GM10248 (cell line): ENCODE data around the gene CELA2A.
"Not testable (repeated sequence)": the region's sequence is repeated elsewhere in the genome, so short reads cannot be mapped to it uniquely, and the experiment has no call there.

ENCODE experiments used
- CTCF ChIA-PET: fragments of 300-600 bp; sonication (Branson Sonifier 250); formaldehyde crosslinking; extraction: SDS; loops from one replicate; lab custom pipeline; 2021; ENCODE audit warnings: antibody characterized with exemption; lab: Yijun Ruan, JAX
- POLR2A ChIA-PET: fragments of 350-650 bp; sonication (Branson Sonifier 250); formaldehyde crosslinking; extraction: SDS; loops from one replicate; lab custom pipeline; 2020; ENCODE audit warnings: antibody characterized with exemption; lab: Yijun Ruan, JAX
- DNase-seq: peaks from one replicate; pipeline ENCODE4 v3.0.0; 2012; ENCODE audit errors: extremely low spot score
- TF ChIP-seq, protein P1 (sequence below): IDR thresholded peaks from 2 replicates; pipeline ENCODE4 v1.5.1; 2012; ENCODE audit warnings: mild to moderate bottlenecking, low read depth; ENCODE audit errors: extremely low read depth, missing control alignments, control extremely low read depth

Gene CELA2A

DNA sequence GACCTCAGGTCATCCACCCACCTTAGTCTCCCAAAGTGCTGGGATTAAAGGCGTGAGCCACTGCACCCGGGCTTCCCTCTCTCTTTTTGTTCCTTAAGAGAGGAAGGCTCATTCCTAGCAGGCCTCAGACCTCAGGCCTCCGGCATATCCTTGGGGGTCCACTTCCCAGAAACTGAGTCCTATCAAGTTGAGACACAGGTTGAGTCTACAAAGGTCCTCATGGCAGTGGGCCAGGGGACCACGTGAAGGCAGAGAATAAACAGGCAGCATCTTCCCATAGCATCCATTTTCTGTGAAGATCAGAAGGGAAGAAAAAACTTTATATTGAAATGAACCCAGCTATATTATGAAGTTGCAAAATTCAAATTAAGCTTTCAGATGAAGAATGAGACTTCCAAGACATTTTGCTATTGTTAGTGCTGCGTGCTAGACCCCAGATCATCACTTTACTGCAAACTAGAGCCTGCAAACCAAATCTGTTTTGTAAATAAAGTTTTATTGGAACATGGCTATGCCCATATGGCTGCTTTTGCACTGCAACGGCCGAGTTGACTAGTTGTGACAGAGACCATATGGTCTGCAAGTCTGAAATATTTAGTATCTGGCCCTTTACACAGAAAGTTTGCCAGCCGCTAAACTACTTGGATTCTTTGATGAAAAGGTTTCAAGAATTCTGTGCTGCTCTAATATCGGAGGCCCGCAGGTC is 3.5 kb upstream of the CELA2A start:
- no peak for DNase-seq
- TF ChIP-seq, protein P1, sequence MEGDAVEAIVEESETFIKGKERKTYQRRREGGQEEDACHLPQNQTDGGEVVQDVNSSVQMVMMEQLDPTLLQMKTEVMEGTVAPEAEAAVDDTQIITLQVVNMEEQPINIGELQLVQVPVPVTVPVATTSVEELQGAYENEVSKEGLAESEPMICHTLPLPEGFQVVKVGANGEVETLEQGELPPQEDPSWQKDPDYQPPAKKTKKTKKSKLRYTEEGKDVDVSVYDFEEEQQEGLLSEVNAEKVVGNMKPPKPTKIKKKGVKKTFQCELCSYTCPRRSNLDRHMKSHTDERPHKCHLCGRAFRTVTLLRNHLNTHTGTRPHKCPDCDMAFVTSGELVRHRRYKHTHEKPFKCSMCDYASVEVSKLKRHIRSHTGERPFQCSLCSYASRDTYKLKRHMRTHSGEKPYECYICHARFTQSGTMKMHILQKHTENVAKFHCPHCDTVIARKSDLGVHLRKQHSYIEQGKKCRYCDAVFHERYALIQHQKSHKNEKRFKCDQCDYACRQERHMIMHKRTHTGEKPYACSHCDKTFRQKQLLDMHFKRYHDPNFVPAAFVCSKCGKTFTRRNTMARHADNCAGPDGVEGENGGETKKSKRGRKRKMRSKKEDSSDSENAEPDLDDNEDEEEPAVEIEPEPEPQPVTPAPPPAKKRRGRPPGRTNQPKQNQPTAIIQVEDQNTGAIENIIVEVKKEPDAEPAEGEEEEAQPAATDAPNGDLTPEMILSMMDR = no peak
- CTCF ChIA-PET = interaction anchor here (1.0 kb wide), 1 partner anchor 21 kb away, joined by 4 read pairs; no protein-coding TSS in a partner anchor
- POLR2A ChIA-PET = no interaction called here

DNA sequence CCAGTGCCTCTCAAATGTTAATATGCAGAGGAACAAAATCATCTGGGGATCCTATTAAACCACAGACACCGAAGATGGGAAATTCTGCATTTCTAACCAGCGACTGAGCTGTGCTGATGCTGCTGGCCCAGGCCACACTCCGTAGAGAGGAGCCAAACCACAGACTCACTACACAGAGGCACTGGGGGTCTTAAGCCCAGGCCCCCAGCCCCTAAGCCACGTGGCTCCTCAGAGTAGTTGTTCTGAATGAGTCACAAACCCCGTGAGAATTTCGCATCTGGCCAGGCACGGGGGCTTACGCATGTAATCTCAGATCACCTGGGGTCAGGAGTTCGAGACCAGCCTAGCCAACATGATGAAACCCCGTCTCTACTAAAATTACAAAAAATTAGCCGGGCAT is 2.8 kb upstream of the CELA2A start:
- no peak for DNase-seq
- ChIA-PET POLR2A (no interaction called here), CTCF (no interaction called here)
- TF ChIP-seq, protein P1 = no peak

DNA sequence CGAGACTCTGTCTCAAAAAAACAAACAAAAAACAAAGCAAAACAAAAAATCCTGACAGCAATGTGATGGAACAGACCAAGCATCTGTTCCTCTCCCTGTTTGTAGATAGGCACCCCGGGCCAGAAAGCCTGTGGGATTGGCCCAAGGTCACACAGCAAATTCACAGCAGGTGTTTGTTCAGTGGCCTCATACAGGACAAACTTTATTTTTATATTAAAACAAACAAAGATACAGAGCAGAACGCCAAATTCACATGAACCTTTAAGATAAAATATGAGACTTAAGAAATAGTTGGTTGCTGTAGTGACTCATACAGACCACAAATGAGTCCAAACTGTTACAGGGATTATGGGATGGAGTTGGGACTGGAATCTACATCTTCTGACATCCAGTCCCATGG is 2.3 kb upstream of the CELA2A start:
- ChIA-PET POLR2A (no interaction called here), CTCF (no interaction called here)
- DNase-seq = no peak
- TF ChIP-seq, protein P1 = no peak

DNA sequence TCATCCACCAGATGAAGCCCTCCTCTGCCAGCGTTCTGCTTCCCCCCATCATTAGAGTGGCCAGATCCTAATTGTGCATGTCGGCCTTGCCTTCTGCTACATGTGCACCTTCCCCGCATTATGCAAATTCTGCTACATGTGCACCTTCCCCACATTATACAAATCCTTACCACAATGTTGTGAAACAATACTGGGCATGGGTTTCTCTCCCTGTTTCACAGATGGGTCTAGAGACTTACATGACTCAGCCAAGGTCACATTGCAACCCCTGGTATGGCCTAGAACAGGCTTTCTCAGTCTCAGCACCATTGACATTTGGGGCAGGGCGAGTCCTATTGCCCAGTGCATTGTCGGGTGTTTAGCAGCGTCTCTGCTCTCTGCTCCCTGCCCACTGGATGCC is 1.0 kb upstream of the CELA2A start:
- no peak for DNase-seq
- POLR2A ChIA-PET = no interaction called here
- TF ChIP-seq, protein P1 = no peak
- CTCF ChIA-PET = no interaction called here

DNA sequence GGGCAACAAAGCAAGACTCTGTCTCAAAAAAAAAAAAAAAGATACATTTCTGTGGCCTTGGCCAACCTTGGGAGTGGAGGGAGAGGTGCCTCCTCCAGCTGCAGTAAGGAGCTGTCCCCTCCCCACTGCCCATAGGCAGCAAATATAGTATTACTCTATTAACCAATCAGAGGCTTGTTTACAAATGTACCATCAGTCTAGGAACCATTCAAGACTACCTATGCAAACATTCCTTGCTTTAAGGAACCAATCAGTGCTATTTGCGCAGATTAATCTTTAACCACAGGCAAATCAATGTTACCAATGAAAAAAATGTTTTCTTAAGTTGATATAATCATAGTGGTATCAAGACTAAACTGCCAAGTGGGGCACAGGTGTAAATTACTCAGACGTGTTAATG is 1.1 kb downstream of the CELA2A start:
- DNase-seq = no peak
- CTCF ChIA-PET = no interaction called here
- TF ChIP-seq, protein P1 = no peak
- POLR2A ChIA-PET = no interaction called here

DNA sequence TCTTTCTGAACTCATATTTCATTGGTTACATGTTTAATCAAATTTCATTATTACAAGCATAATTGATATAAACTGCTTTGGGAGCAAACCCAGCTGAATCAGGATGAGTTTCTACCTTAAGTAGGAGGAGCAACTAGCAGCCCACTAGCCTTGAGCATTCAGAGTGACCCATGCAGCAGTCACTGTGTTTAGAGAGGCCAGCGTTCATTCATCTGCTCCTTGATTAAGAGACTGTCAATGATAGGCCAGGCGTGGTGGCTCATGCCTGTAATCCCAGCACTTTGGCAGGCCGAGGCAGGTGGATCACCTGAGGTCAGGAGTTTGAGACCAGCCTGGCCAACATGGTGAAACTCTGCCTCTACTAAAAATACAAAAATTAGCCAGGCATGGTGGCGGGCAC is 1.9 kb downstream of the CELA2A start:
- CTCF ChIA-PET, DNase-seq, POLR2A ChIA-PET: not testable (repeated sequence)
